SK-N-SH (cell line): ENCODE measurements around the gene DBNDD2. TPM values are rescaled to one million over a fixed set of nuclear protein-coding genes. Genes with fewer than 3 reads are reported as not detected.

Experiments
- CTCF ChIA-PET: fragments of 300-600, 350-600 bp; formaldehyde crosslinking; extraction: SDS; loops from one replicate; lab custom pipeline; 2021; lab: Yijun Ruan, JAX
- POLR2A ChIA-PET: fragments of 350-600 bp; sonication (Branson Sonifier 250); formaldehyde crosslinking; extraction: SDS; loops from one replicate; lab custom pipeline; 2020; ENCODE audit warnings: antibody characterized with exemption, inconsistent platforms; lab: Yijun Ruan, JAX
- DNase-seq: peaks from one replicate; pipeline ENCODE4 v3.0.0; 2012
- H2AFZ ChIP-seq: fragments of 200-600 bp; sonication (generic); 2 replicates; pipeline ENCODE4 v1.8.1; 2016; ENCODE audit warnings: antibody characterized with exemption, mild to moderate bottlenecking, low read depth
- H3F3A ChIP-seq: fragments of 200-600 bp; sonication (generic); replicated peaks from 2 replicates; pipeline ENCODE3; 2016; ENCODE audit warnings: antibody characterized with exemption, mild to moderate bottlenecking; ENCODE audit not compliant: insufficient read depth
- H3K27ac ChIP-seq, 2 experiments: fragments of 200-500 bp in 1 of 2; fragments of 200-600 bp in 1 of 2; sonication (Bioruptor generic) in 1 of 2; sonication (generic), shearing (Covaris generic) in 1 of 2; 2 replicates each; pipeline versions ENCODE4 v1.5.1 to v1.6.1; 2014 to 2016; ENCODE audit warnings: low read depth in 2 of 2, inconsistent platforms in 1 of 2, low read length in 1 of 2, mild to moderate bottlenecking in 1 of 2, mixed read lengths in 1 of 2
- H3K27me3 ChIP-seq: fragments of 200-600 bp; sonication (generic), shearing (Covaris generic); 2 replicates; pipeline ENCODE4 v1.6.1; 2016; ENCODE audit warnings: mixed run types; ENCODE audit not compliant: insufficient read depth
- H3K36me3 ChIP-seq, 2 experiments: fragments of 200-500 bp in 1 of 2; fragments of 200-600 bp in 1 of 2; sonication (Bioruptor generic) in 1 of 2; sonication (generic) in 1 of 2; replicated peaks in 1 of 2; 2 replicates each; pipeline versions ENCODE3 to v1.5.1; 2014 to 2016; ENCODE audit warnings: low read length in 1 of 2, mild to moderate bottlenecking in 1 of 2; ENCODE audit not compliant: insufficient read depth in 2 of 2, control insufficient read depth in 1 of 2
- H3K4me1 ChIP-seq, 2 experiments: fragments of 200-500 bp in 1 of 2; fragments of 200-600 bp in 1 of 2; sonication (Bioruptor generic) in 1 of 2; sonication (generic), shearing (Covaris generic) in 1 of 2; 2 replicates each; pipeline versions ENCODE4 v1.5.1 to v1.6.1; 2014 to 2016; ENCODE audit warnings: low read depth in 1 of 2, low read length in 1 of 2, mixed run types in 1 of 2; ENCODE audit not compliant: insufficient read depth in 2 of 2, control insufficient read depth in 1 of 2
- H3K4me2 ChIP-seq: fragments of 200-600 bp; sonication (generic), shearing (Covaris generic); 2 replicates; pipeline ENCODE4 v1.6.1; 2017; ENCODE audit warnings: mixed run types
- H3K4me3 ChIP-seq, 2 experiments: fragments of 200-500 bp in 1 of 2; fragments of 200-600 bp in 1 of 2; sonication (Bioruptor generic) in 1 of 2; sonication (generic), shearing (Covaris generic) in 1 of 2; 2 replicates each; pipeline versions ENCODE4 v1.5.1 to v1.8.1; 2014 to 2016; ENCODE audit warnings: low read depth in 2 of 2, inconsistent platforms in 1 of 2, low read length in 1 of 2, mild to moderate bottlenecking in 1 of 2, mixed read lengths in 1 of 2, moderate library complexity in 1 of 2
- H3K79me2 ChIP-seq: fragments of 200-600 bp; sonication (generic); 2 replicates; pipeline ENCODE4 v1.8.1; 2017; ENCODE audit warnings: mild to moderate bottlenecking; ENCODE audit not compliant: insufficient read depth
- H3K9ac ChIP-seq: fragments of 200-600 bp; sonication (generic); 2 replicates; pipeline ENCODE4 v1.6.1; 2017; ENCODE audit warnings: mixed run types
- H3K9me2 ChIP-seq: fragments of 200-600 bp; sonication (generic); 2 replicates; pipeline ENCODE4 v1.6.1; 2017; ENCODE audit warnings: mixed run types
- H3K9me3 ChIP-seq: fragments of 200-600 bp; sonication (generic); 2 replicates; pipeline ENCODE4 v1.6.1; 2017; ENCODE audit warnings: mixed run types, mild to moderate bottlenecking, moderate library complexity
- H4K20me1 ChIP-seq: fragments of 200-600 bp; sonication (generic); 2 replicates; pipeline ENCODE4 v1.6.1; 2017; ENCODE audit warnings: mild to moderate bottlenecking, mixed run types; ENCODE audit not compliant: insufficient read depth
- CHD2 ChIP-seq: fragments of 150-350 bp; IDR thresholded peaks from 2 replicates; pipeline ENCODE4 v1.6.1; 2018; ENCODE audit warnings: low read length; ENCODE audit not compliant: partially characterized antibody
- CTCF ChIP-seq: fragments of 200-600 bp; sonication (generic); IDR thresholded peaks from 2 replicates; pipeline ENCODE4 v1.6.1; 2017; ENCODE audit warnings: antibody characterized with exemption, mild to moderate bottlenecking, moderate library complexity
- EP300 ChIP-seq, 2 experiments: IDR thresholded peaks; 2 replicates each; pipeline versions ENCODE4 v1.4.0 to v1.6.1; 2012; ENCODE audit warnings: borderline replicate concordance in 1 of 2, low read depth in 1 of 2, low read length in 1 of 2
- EZH2phosphoT487 ChIP-seq: fragments of 200-600 bp; sonication (generic); IDR thresholded peaks from 2 replicates; pipeline ENCODE4 v1.6.1; 2017; ENCODE audit warnings: low read depth, mixed run types, mild to moderate bottlenecking, antibody characterized with exemption, moderate library complexity, borderline replicate concordance
- FOSL2 ChIP-seq: IDR thresholded peaks from 2 replicates; pipeline ENCODE4 v1.4.0; 2012; ENCODE audit warnings: low read depth, mild to moderate bottlenecking, moderate library complexity, borderline replicate concordance
- FOXJ3 ChIP-seq: sonication (generic); formaldehyde crosslinking; IDR thresholded peaks from 2 replicates; pipeline ENCODE4 v1.5.1; 2020; ENCODE audit warnings: mild to moderate bottlenecking, missing genetic modification reagents
- FOXM1 ChIP-seq: IDR thresholded peaks from 2 replicates; pipeline ENCODE4 v1.4.0; 2012; ENCODE audit warnings: low read depth, mild to moderate bottlenecking
- IRF3 ChIP-seq: fragments of 150-350 bp; IDR thresholded peaks from 2 replicates; pipeline ENCODE4 v1.6.1; 2016; ENCODE audit warnings: mild to moderate bottlenecking, low read depth, low read length
- MAX ChIP-seq: IDR thresholded peaks from 2 replicates; pipeline ENCODE4 v1.4.0; 2012; ENCODE audit warnings: low read depth
- RAD21 ChIP-seq: IDR thresholded peaks from 2 replicates; pipeline ENCODE4 v1.6.1; 2012; ENCODE audit warnings: mild to moderate bottlenecking, low read length
- RCOR1 ChIP-seq: fragments of 150-350 bp; IDR thresholded peaks from 2 replicates; pipeline ENCODE4 v1.6.1; 2017; ENCODE audit warnings: antibody characterized with exemption, low read length
- RFX5 ChIP-seq: IDR thresholded peaks from 2 replicates; pipeline ENCODE4 v1.6.1; 2012; ENCODE audit warnings: mild to moderate bottlenecking, improper control_type of control experiment, low read length
- RXRA ChIP-seq: IDR thresholded peaks from 2 replicates; pipeline ENCODE4 v1.4.0; 2012; ENCODE audit warnings: low read depth, mild to moderate bottlenecking, borderline replicate concordance
- SIN3A ChIP-seq: IDR thresholded peaks from 2 replicates; pipeline ENCODE4 v1.6.1; 2012; ENCODE audit warnings: low read depth, mild to moderate bottlenecking, low read length, moderate library complexity, borderline replicate concordance
- SMC3 ChIP-seq: IDR thresholded peaks from 2 replicates; pipeline ENCODE4 v1.6.1; 2012; ENCODE audit warnings: low read depth, low read length, improper control_type of control experiment
- USF1 ChIP-seq: IDR thresholded peaks from 2 replicates; pipeline ENCODE4 v1.4.0; 2012; ENCODE audit warnings: low read depth, borderline replicate concordance
- WGBS: methylation state at CpG from one replicate; pipeline ENCODE4 v1.1.6; 2017; ENCODE audit warnings: low lambda C conversion rate; 5-methylcytosine and 5-hydroxymethylcytosine counted together
- polyA plus RNA-seq, 3 experiments: library from polyadenylated mRNA; depleted of rRNA; stranded (reverse); fragments of >200 nt; gene quantifications; 2 replicates each; pipeline ENCODE4 v1.2.3, GENCODE V29; 2012

Gene DBNDD2
- polyA plus RNA-seq, 1 of the 3 experiments (the other 2 are of a cell fraction) = 22.4 TPM

- Histone ChIP-seq H3F3A (no peaks in the 10 kb centered on the region), H3K9me3 (no peaks in the 10 kb centered on the region), H3K79me2 (no peaks in the 10 kb centered on the region), H3K4me2 (no peak overlapping the region), H3K36me3 (no peaks in the 10 kb centered on the region), H3K27me3 (peaks cover 28% of the 10 kb centered on the region; the same call in 1 of the 2 replicates), H3K4me3 (no peak overlapping the region), H2AFZ (no peak overlapping the region), H3K4me1 (no peaks in the 10 kb centered on the region), H3K27ac (no peak overlapping the region), H3K9me2 (no peaks in the 10 kb centered on the region), H4K20me1 (no peaks in the 10 kb centered on the region), H3K9ac (no peak overlapping the region)
- POLR2A ChIA-PET = no interaction called here
- TF ChIP-seq USF1 (no peak), MAX (no peak), CHD2 (no peak), CTCF (peak; percentile 36; the same call in 1 of the 2 replicates), IRF3 (no peak), SMC3 (peak; percentile 37; the same call in 1 of the 2 replicates)
- WGBS = 2% methylated on average over 4 of the region's 6 CpGs
- CTCF ChIA-PET = interaction anchor here (0.9 to 10.9 kb wide), 3 partner anchors 20 to 314 kb away, joined by 4 to 67 read pairs (median 30); no protein-coding TSS in a partner anchor
- no peak for DNase-seq
Measured at GRCh38 chr20:45456632-45457031, 48.5 kb downstream of the DBNDD2 start.

- no peak overlapping the region for H3K4me2 ChIP-seq
- no peaks in the 10 kb centered on the region for H3K9me3 ChIP-seq
- no peak overlapping the region for H3K4me3 ChIP-seq
- peak; percentile 30 for DNase-seq
- ChIA-PET CTCF (interaction anchor here (0.9 to 10.9 kb wide), 11 partner anchors 10 to 311 kb away, joined by 3 to 67 read pairs (median 4); partner anchors contain the start of gene WFDC2), POLR2A (no interaction called here)
- no peak overlapping the region for H3K9ac ChIP-seq
- H3F3A ChIP-seq = no peaks in the 10 kb centered on the region
- H3K36me3 ChIP-seq = no peaks in the 10 kb centered on the region
- TF ChIP-seq FOXM1 (no peak), RAD21 (0 out of 2 replicates have a peak, but pooled peaks have one; percentile 5), FOXJ3 (CRISPR knock-in tag) (no peak), EZH2phosphoT487 (no peak), RXRA (no peak), RFX5 (no peak), RCOR1 (no peak), SIN3A (no peak), EP300 (IDR thresholded peaks at IDR 0.05; ENCODE audit: borderline replicate concordance in 1 of 2, low read depth in 1 of 2, low read length in 1 of 2) (no peak), IRF3 (no peak), CTCF (peak; percentile 38), FOSL2 (no peak), SMC3 (no peak)
- H3K4me1 ChIP-seq = no peaks in the 10 kb centered on the region
- H3K27ac ChIP-seq = no peak overlapping the region
- H3K79me2 ChIP-seq = no peaks in the 10 kb centered on the region
- H3K9me2 ChIP-seq = no peaks in the 10 kb centered on the region
- no peaks in the 10 kb centered on the region for H4K20me1 ChIP-seq
- 62% methylated on average over 5 of the region's 5 CpGs for WGBS
- peaks cover 12% of the 10 kb centered on the region; the same call in 1 of the 2 replicates for H3K27me3 ChIP-seq
- no peak overlapping the region for H2AFZ ChIP-seq
Measured at GRCh38 chr20:45459606-45460005, 51.5 kb downstream of the DBNDD2 start.
